H1 (cell line): Measurements from ENCODE around the gene ELL2. TPM values are rescaled to one million over a fixed set of nuclear protein-coding genes. Genes with fewer than 3 reads are reported as not detected.

ENCODE experiments used
- YY1 ChIP-seq: IDR thresholded peaks from 2 replicates; pipeline ENCODE4 v1.6.1; 2011; ENCODE audit warnings: low read depth, mild to moderate bottlenecking, low read length
- polyA plus RNA-seq, 7 experiments: library from polyadenylated mRNA; depleted of rRNA in 3 of 7; stranded (reverse) in 5 of 7; unstranded in 2 of 7; fragments of >200 nt in 5 of 7; fragments of 200-250 nt in 2 of 7; gene quantifications; 1 replicate in 5 of 7; 2 replicates in 1 of 7; 4 replicates in 1 of 7; pipeline versions ENCODE4 v1.2.1 to v1.2.3, GENCODE V29; 2011 to 2013; ENCODE audit warnings: missing spikeins in 2 of 7, mixed read lengths in 2 of 7
- total RNA-seq: library from RNA; stranded (reverse); fragmentation: NEBNext Ultra II Directional; extraction: Animal tissue kit (Norgen Biotek cat#: 25700); gene quantifications from 2 replicates; pipeline ENCODE4 v1.2.1, GENCODE V29; 2021
- TF ChIP-seq, protein P1 (sequence below): fragments of 300-600 bp; sonication (generic); IDR thresholded peaks from 2 replicates; pipeline ENCODE4 v1.7.1; 2012; ENCODE audit warnings: low read length, moderate library complexity, mild to moderate bottlenecking, inconsistent platforms; ENCODE audit not compliant: insufficient replicate concordance

The ELL2 gene
- total and polyA plus RNA-seq, 2 of the 8 experiments (the other 6 are each of a cell fraction or from before 2014, with no cell fraction given), result 6.3 to 29.4 TPM

DNA sequence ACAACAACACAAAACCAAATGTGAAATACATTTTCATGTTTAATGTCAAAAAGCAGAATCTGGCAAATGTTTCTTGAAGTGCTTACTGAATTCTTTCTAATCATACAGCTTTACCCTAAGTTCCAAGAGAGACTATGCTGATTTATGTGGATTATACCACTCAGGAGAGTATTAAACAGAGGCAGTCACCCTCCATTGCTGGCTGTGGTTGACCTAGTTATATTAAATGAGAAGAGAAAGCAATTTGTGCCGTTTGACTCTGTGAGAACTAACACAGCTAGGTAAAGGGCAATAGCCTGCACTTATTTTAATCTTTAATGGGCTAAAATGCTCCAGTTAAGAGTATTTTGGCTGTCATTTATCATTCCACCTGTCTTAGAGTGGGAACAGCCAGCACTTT is 62.6 kb downstream of the ELL2 start (continued):
- TF ChIP-seq, protein P1, sequence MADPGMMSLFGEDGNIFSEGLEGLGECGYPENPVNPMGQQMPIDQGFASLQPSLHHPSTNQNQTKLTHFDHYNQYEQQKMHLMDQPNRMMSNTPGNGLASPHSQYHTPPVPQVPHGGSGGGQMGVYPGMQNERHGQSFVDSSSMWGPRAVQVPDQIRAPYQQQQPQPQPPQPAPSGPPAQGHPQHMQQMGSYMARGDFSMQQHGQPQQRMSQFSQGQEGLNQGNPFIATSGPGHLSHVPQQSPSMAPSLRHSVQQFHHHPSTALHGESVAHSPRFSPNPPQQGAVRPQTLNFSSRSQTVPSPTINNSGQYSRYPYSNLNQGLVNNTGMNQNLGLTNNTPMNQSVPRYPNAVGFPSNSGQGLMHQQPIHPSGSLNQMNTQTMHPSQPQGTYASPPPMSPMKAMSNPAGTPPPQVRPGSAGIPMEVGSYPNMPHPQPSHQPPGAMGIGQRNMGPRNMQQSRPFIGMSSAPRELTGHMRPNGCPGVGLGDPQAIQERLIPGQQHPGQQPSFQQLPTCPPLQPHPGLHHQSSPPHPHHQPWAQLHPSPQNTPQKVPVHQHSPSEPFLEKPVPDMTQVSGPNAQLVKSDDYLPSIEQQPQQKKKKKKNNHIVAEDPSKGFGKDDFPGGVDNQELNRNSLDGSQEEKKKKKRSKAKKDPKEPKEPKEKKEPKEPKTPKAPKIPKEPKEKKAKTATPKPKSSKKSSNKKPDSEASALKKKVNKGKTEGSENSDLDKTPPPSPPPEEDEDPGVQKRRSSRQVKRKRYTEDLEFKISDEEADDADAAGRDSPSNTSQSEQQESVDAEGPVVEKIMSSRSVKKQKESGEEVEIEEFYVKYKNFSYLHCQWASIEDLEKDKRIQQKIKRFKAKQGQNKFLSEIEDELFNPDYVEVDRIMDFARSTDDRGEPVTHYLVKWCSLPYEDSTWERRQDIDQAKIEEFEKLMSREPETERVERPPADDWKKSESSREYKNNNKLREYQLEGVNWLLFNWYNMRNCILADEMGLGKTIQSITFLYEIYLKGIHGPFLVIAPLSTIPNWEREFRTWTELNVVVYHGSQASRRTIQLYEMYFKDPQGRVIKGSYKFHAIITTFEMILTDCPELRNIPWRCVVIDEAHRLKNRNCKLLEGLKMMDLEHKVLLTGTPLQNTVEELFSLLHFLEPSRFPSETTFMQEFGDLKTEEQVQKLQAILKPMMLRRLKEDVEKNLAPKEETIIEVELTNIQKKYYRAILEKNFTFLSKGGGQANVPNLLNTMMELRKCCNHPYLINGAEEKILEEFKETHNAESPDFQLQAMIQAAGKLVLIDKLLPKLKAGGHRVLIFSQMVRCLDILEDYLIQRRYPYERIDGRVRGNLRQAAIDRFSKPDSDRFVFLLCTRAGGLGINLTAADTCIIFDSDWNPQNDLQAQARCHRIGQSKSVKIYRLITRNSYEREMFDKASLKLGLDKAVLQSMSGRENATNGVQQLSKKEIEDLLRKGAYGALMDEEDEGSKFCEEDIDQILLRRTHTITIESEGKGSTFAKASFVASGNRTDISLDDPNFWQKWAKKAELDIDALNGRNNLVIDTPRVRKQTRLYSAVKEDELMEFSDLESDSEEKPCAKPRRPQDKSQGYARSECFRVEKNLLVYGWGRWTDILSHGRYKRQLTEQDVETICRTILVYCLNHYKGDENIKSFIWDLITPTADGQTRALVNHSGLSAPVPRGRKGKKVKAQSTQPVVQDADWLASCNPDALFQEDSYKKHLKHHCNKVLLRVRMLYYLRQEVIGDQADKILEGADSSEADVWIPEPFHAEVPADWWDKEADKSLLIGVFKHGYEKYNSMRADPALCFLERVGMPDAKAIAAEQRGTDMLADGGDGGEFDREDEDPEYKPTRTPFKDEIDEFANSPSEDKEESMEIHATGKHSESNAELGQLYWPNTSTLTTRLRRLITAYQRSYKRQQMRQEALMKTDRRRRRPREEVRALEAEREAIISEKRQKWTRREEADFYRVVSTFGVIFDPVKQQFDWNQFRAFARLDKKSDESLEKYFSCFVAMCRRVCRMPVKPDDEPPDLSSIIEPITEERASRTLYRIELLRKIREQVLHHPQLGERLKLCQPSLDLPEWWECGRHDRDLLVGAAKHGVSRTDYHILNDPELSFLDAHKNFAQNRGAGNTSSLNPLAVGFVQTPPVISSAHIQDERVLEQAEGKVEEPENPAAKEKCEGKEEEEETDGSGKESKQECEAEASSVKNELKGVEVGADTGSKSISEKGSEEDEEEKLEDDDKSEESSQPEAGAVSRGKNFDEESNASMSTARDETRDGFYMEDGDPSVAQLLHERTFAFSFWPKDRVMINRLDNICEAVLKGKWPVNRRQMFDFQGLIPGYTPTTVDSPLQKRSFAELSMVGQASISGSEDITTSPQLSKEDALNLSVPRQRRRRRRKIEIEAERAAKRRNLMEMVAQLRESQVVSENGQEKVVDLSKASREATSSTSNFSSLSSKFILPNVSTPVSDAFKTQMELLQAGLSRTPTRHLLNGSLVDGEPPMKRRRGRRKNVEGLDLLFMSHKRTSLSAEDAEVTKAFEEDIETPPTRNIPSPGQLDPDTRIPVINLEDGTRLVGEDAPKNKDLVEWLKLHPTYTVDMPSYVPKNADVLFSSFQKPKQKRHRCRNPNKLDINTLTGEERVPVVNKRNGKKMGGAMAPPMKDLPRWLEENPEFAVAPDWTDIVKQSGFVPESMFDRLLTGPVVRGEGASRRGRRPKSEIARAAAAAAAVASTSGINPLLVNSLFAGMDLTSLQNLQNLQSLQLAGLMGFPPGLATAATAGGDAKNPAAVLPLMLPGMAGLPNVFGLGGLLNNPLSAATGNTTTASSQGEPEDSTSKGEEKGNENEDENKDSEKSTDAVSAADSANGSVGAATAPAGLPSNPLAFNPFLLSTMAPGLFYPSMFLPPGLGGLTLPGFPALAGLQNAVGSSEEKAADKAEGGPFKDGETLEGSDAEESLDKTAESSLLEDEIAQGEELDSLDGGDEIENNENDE, result no peak
- TF ChIP-seq YY1, result no peak
